Measurements from ENCODE around the gene SUPT5H. TPM values are rescaled to one million over a fixed set of nuclear protein-coding genes. Genes with fewer than 3 reads are reported as not detected.

SUPT5H gene
- total RNA-seq, 1 donor = 75.9 TPM

GRCh38 chr19:39489756-39490155, 44.4 kb downstream of the SUPT5H start:
- DNase-seq (ENCODE audit: low read depth in 2 of 3, low spot score in 2 of 3) = no peak

GRCh38 chr19:39492225-39492624, 46.8 kb downstream of the SUPT5H start:
- DNase-seq (ENCODE audit: low read depth in 2 of 3, low spot score in 2 of 3) = no peak

GRCh38 chr19:39492788-39493187, 47.4 kb downstream of the SUPT5H start:
- no peak for DNase-seq (ENCODE audit: low read depth in 2 of 3, low spot score in 2 of 3)

- no peak for DNase-seq (ENCODE audit: low read depth in 2 of 3, low spot score in 2 of 3)
Observed at GRCh38 chr19:39494661-39495060, 49.3 kb downstream of the SUPT5H start.

- DNase-seq (ENCODE audit: low read depth in 2 of 3, low spot score in 2 of 3) = no peak
Observed at GRCh38 chr19:39496063-39496462, 50.7 kb downstream of the SUPT5H start.

GRCh38 chr19:39497701-39497995, 52.3 kb downstream of the SUPT5H start:
- no peak for DNase-seq (ENCODE audit: low read depth in 2 of 3, low spot score in 2 of 3)

- peak in 2 of 3 donors; percentile 50 to 59 for DNase-seq (ENCODE audit: low read depth in 2 of 3, low spot score in 2 of 3)
Observed at GRCh38 chr19:39497996-39498797, 52.8 kb downstream of the SUPT5H start.

- no peak for DNase-seq (ENCODE audit: low read depth in 2 of 3, low spot score in 2 of 3)
Observed at GRCh38 chr19:39498798-39499642, 53.6 kb downstream of the SUPT5H start, which contains the start of gene DLL3. TSS of gene DLL3 (plus strand) at chr19:39498947. CDS start at chr19:39498975, 28 bp downstream.

- no peak for DNase-seq (ENCODE audit: low read depth in 2 of 3, low spot score in 2 of 3)
Observed at GRCh38 chr19:39499932-39500331, 54.5 kb downstream of the SUPT5H start.

- no peak for DNase-seq (ENCODE audit: low read depth in 2 of 3, low spot score in 2 of 3)
Observed at GRCh38 chr19:39500543-39500942, 55.2 kb downstream of the SUPT5H start.

GRCh38 chr19:39501340-39501739, 56.0 kb downstream of the SUPT5H start:
- DNase-seq (ENCODE audit: low read depth in 2 of 3, low spot score in 2 of 3) = no peak

- DNase-seq (ENCODE audit: low read depth in 2 of 3, low spot score in 2 of 3) = peak; percentile 76 to 87 (median 83)
Observed at GRCh38 chr19:39502640-39503417, 57.4 kb downstream of the SUPT5H start.

GRCh38 chr19:39506598-39506943, 61.2 kb downstream of the SUPT5H start:
- DNase-seq (ENCODE audit: low read depth in 2 of 3, low spot score in 2 of 3) = no peak

GRCh38 chr19:39506944-39507714, 61.7 kb downstream of the SUPT5H start:
- DNase-seq (ENCODE audit: low read depth in 2 of 3, low spot score in 2 of 3) = peak in 2 of 3 donors; percentile 57 to 67

GRCh38 chr19:39507715-39508364, 62.5 kb downstream of the SUPT5H start:
- DNase-seq (ENCODE audit: low read depth in 2 of 3, low spot score in 2 of 3) = no peak

GRCh38 chr19:39508629-39509028, 63.2 kb downstream of the SUPT5H start:
- no peak for DNase-seq (ENCODE audit: low read depth in 2 of 3, low spot score in 2 of 3)

- DNase-seq (ENCODE audit: low read depth in 2 of 3, low spot score in 2 of 3) = no peak
Observed at GRCh38 chr19:39509233-39509632, 63.9 kb downstream of the SUPT5H start.

GRCh38 chr19:39512988-39513387, 67.6 kb downstream of the SUPT5H start:
- no peak for DNase-seq (ENCODE audit: low read depth in 2 of 3, low spot score in 2 of 3)

GRCh38 chr19:39514840-39515550, 69.6 kb downstream of the SUPT5H start, which contains the start of gene SELENOV:
TSS of gene SELENOV (plus strand) at chr19:39515139. CDS start at chr19:39515213, 74 bp downstream.
- DNase-seq (ENCODE audit: low read depth in 2 of 3, low spot score in 2 of 3) = no peak
